HEK293 (cell line): ENCODE results near the gene DZIP1.

Source experiments
- IKZF3 ChIP-seq: fragments of 450-650 bp; IDR thresholded peaks from 2 replicates; pipeline ENCODE4 v1.5.0; 2018; ENCODE audit warnings: missing biosample characterization, mild to moderate bottlenecking, missing genetic modification characterization, moderate library complexity
- KLF1 ChIP-seq: fragments of 450-650 bp; formaldehyde crosslinking; IDR thresholded peaks from 2 replicates; pipeline ENCODE4 v1.5.1; 2016; ENCODE audit warnings: missing biosample characterization, missing genetic modification characterization
- PBX3 ChIP-seq: sonication (generic); formaldehyde crosslinking; IDR thresholded peaks from 2 replicates; pipeline ENCODE4 v1.8.1; 2022; ENCODE audit warnings: mild to moderate bottlenecking, moderate library complexity, missing genetic modification reagents
- PRDM2 ChIP-seq: fragments of 450-650 bp; formaldehyde crosslinking; IDR thresholded peaks from 2 replicates; pipeline ENCODE4 v1.5.1; 2016; ENCODE audit warnings: missing biosample characterization, missing genetic modification characterization, borderline replicate concordance
- TRIM28 ChIP-seq: IDR thresholded peaks from 2 replicates; pipeline ENCODE4 v1.6.1; 2011; ENCODE audit warnings: low read length, control low read depth, borderline replicate concordance
- ZBTB17 ChIP-seq: fragments of 450-650 bp; formaldehyde crosslinking; IDR thresholded peaks from 2 replicates; pipeline ENCODE4 v1.5.1; 2016; ENCODE audit warnings: missing biosample characterization, missing genetic modification characterization
- ZFP37 ChIP-seq: fragments of 450-650 bp; formaldehyde crosslinking; IDR thresholded peaks from 2 replicates; pipeline ENCODE4 v1.5.1; 2016; ENCODE audit warnings: missing biosample characterization, missing genetic modification characterization
- ZNF140 ChIP-seq: fragments of 450-650 bp; formaldehyde crosslinking; IDR thresholded peaks from 2 replicates; pipeline ENCODE4 v1.5.1; 2016; ENCODE audit warnings: missing biosample characterization, missing genetic modification characterization
- ZNF175 ChIP-seq: fragments of 450-650 bp; formaldehyde crosslinking; IDR thresholded peaks from 2 replicates; pipeline ENCODE4 v1.5.1; 2016; ENCODE audit warnings: missing biosample characterization, missing genetic modification characterization
- ZNF19 ChIP-seq: fragments of 450-650 bp; formaldehyde crosslinking; IDR thresholded peaks from 2 replicates; pipeline ENCODE4; 2016; ENCODE audit warnings: missing biosample characterization, missing genetic modification characterization, low read depth
- ZNF280C ChIP-seq: fragments of 450-650 bp; formaldehyde crosslinking; IDR thresholded peaks from 2 replicates; pipeline ENCODE4 v1.5.1; 2016; ENCODE audit warnings: missing biosample characterization, missing genetic modification characterization
- ZNF366 ChIP-seq: fragments of 450-650 bp; formaldehyde crosslinking; conservative IDR thresholded peaks from 2 replicates; pipeline ENCODE4 v1.5.1; 2016; ENCODE audit warnings: missing biosample characterization, missing genetic modification characterization
- ZNF37A ChIP-seq: fragments of 450-650 bp; IDR thresholded peaks from 2 replicates; pipeline ENCODE4 v1.5.1; 2018; ENCODE audit warnings: missing biosample characterization, missing genetic modification characterization
- ZNF404 ChIP-seq: fragments of 450-650 bp; formaldehyde crosslinking; IDR thresholded peaks from 2 replicates; pipeline ENCODE4 v1.5.1; 2017; ENCODE audit warnings: missing biosample characterization, missing genetic modification characterization
- ZNF433 ChIP-seq: fragments of 450-650 bp; formaldehyde crosslinking; IDR thresholded peaks from 2 replicates; pipeline ENCODE4 v1.5.1; 2016; ENCODE audit warnings: missing biosample characterization, missing genetic modification characterization, low read depth
- ZNF449 ChIP-seq: fragments of 450-650 bp; formaldehyde crosslinking; IDR thresholded peaks from 2 replicates; pipeline ENCODE4 v1.5.1; 2017; ENCODE audit warnings: missing biosample characterization, mild to moderate bottlenecking, missing genetic modification characterization, moderate library complexity
- ZNF488 ChIP-seq: fragments of 450-650 bp; formaldehyde crosslinking; IDR thresholded peaks from 2 replicates; pipeline ENCODE4 v1.5.1; 2016; ENCODE audit warnings: missing biosample characterization, missing genetic modification characterization
- ZNF555 ChIP-seq: fragments of 450-650 bp; formaldehyde crosslinking; conservative IDR thresholded peaks from 2 replicates; pipeline ENCODE4 v1.5.1; 2017; ENCODE audit warnings: missing biosample characterization, mild to moderate bottlenecking, missing genetic modification characterization, inconsistent platforms
- ZNF600 ChIP-seq: fragments of 450-650 bp; formaldehyde crosslinking; IDR thresholded peaks from 2 replicates; pipeline ENCODE4 v1.5.1; 2016; ENCODE audit warnings: missing biosample characterization, missing genetic modification characterization
- ZXDB ChIP-seq: fragments of 450-650 bp; formaldehyde crosslinking; IDR thresholded peaks from 2 replicates; pipeline ENCODE4 v1.5.1; 2016; ENCODE audit warnings: missing biosample characterization, missing genetic modification characterization
- TF ChIP-seq, protein P1 (sequence below): fragments of 450-650 bp; formaldehyde crosslinking; conservative IDR thresholded peaks from 2 replicates; pipeline ENCODE4 v1.5.1; 2016; ENCODE audit warnings: low read depth, missing biosample characterization, missing genetic modification characterization
- TF ChIP-seq, protein P2 (sequence below): fragments of 450-650 bp; formaldehyde crosslinking; IDR thresholded peaks from 2 replicates; pipeline ENCODE4 v1.5.1; 2016; ENCODE audit warnings: missing biosample characterization, missing genetic modification characterization

DZIP1 gene

DNA sequence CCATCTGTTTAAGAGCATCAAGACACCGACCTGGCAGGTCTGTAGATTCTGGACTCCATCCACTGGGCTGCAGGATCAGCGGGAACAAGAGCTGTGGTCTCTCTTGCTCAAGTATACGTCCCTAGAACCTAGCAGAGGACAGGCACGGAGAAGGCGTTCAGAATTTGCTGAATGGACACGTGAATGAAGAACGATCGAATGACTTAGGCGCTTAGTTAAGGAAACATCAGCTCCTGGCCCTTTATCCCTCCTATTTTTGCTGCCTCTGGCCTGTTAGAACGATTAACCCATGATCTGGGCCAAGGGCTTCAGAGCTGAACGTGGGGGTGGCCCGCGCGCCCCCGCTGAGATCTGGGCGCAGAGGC, 953 bp downstream of the DZIP1 start (continued):
- no peak for TF ChIP-seq ZNF37A (tag by site-specific recombination)
- TF ChIP-seq ZFP37 (tag by site-specific recombination) = peak; percentile 22; the same call in 1 of the 2 replicates
- TF ChIP-seq ZNF555 (tag by site-specific recombination) = no peak
- TF ChIP-seq ZNF19 (tag by site-specific recombination) = no peak
- TF ChIP-seq PRDM2 (tag by site-specific recombination) = no peak
- TF ChIP-seq, protein P1, sequence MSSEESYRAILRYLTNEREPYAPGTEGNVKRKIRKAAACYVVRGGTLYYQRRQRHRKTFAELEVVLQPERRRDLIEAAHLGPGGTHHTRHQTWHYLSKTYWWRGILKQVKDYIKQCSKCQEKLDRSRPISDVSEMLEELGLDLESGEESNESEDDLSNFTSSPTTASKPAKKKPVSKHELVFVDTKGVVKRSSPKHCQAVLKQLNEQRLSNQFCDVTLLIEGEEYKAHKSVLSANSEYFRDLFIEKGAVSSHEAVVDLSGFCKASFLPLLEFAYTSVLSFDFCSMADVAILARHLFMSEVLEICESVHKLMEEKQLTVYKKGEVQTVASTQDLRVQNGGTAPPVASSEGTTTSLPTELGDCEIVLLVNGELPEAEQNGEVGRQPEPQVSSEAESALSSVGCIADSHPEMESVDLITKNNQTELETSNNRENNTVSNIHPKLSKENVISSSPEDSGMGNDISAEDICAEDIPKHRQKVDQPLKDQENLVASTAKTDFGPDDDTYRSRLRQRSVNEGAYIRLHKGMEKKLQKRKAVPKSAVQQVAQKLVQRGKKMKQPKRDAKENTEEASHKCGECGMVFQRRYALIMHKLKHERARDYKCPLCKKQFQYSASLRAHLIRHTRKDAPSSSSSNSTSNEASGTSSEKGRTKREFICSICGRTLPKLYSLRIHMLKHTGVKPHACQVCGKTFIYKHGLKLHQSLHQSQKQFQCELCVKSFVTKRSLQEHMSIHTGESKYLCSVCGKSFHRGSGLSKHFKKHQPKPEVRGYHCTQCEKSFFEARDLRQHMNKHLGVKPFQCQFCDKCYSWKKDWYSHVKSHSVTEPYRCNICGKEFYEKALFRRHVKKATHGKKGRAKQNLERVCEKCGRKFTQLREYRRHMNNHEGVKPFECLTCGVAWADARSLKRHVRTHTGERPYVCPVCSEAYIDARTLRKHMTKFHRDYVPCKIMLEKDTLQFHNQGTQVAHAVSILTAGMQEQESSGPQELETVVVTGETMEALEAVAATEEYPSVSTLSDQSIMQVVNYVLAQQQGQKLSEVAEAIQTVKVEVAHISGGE (tag by site-specific recombination) = no peak
- TF ChIP-seq ZNF175 (tag by site-specific recombination) = no peak
- TF ChIP-seq ZNF600 (tag by site-specific recombination) = peak; percentile 49; the same call in 1 of the 2 replicates
- peak; percentile 82 for TF ChIP-seq ZBTB17 (tag by site-specific recombination)
- 0 out of 2 replicates have a peak, but pooled peaks have one; percentile 39 for TF ChIP-seq ZXDB (tag by site-specific recombination)
- TF ChIP-seq, protein P2, sequence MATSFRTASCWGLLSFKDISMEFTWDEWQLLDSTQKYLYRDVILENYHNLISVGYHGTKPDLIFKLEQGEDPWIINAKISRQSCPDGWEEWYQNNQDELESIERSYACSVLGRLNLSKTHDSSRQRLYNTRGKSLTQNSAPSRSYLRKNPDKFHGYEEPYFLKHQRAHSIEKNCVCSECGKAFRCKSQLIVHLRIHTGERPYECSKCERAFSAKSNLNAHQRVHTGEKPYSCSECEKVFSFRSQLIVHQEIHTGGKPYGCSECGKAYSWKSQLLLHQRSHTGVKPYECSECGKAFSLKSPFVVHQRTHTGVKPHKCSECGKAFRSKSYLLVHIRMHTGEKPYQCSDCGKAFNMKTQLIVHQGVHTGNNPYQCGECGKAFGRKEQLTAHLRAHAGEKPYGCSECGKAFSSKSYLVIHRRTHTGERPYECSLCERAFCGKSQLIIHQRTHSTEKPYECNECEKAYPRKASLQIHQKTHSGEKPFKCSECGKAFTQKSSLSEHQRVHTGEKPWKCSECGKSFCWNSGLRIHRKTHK (tag by site-specific recombination) = no peak
- no peak for TF ChIP-seq ZNF488 (tag by site-specific recombination)
- TF ChIP-seq ZNF404 (tag by site-specific recombination) = no peak
- peak; percentile 42; the same call in 1 of the 2 replicates for TF ChIP-seq ZNF449 (tag by site-specific recombination)
- no peak for TF ChIP-seq ZNF280C (tag by site-specific recombination)
- no peak for TF ChIP-seq KLF1 (tag by site-specific recombination)
- no peak for TF ChIP-seq ZNF140 (tag by site-specific recombination)
- no peak for TF ChIP-seq ZNF366 (tag by site-specific recombination)
- TF ChIP-seq IKZF3 = no peak
- TF ChIP-seq TRIM28 = no peak
- no peak for TF ChIP-seq ZNF433
- TF ChIP-seq PBX3 (CRISPR knock-in tag) = no peak
